ENCODE results near the gene ZZZ3. TPM values are rescaled to one million over a fixed set of nuclear protein-coding genes. Genes with fewer than 3 reads are reported as not detected.

Gene ZZZ3
- total RNA-seq, 1 donor from 2014 or later: 65.7 TPM

Other genes with a start within 250 kb of the ZZZ3 start
- 87.1 TPM for gene USP33, start 77.2 kb upstream of the ZZZ3 start, total RNA-seq
- gene MIGA1, start 97.0 kb upstream of the ZZZ3 start, total RNA-seq: 29.4 TPM
- gene NEXN, start 206.0 kb upstream of the ZZZ3 start, total RNA-seq: 10.6 TPM